HG03439 (cell line): ENCODE measurements around the gene MSI2.

Source experiments
- ATAC-seq: cut with Tn5 transposase; IDR thresholded peaks from one replicate; pipeline ENCODE4 v1.9.1; 2021; ENCODE audit warnings: mild to moderate bottlenecking, moderate library complexity; ENCODE audit not compliant: unreplicated experiment

Gene MSI2

GRCh38 chr17:57313097-57313835 lies 56.9 kb downstream of the MSI2 start:
- ATAC-seq = no peak

GRCh38 chr17:57315061-57316015 lies 59.0 kb downstream of the MSI2 start:
- ATAC-seq = no peak

DNA sequence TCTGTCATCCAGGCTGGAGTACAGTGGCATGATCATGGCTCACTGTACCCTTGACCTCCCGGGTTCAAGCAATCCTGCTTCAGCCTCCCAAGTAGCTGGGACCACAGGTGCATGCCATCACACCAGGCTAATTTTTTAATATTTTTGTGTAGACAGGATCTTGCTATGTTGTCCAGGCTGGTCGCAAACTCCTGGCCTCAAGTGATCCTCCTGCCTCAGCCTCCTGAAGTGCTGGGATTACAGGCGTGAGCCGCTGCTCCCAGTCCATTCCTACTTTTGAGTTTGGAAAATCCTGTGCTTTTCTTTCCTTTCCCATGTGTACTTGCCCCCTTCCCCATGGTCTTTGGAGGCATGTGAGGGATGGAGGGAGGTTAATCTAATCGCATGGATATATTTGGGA lies 60.0 kb downstream of the MSI2 start:
- ATAC-seq = no peak

DNA sequence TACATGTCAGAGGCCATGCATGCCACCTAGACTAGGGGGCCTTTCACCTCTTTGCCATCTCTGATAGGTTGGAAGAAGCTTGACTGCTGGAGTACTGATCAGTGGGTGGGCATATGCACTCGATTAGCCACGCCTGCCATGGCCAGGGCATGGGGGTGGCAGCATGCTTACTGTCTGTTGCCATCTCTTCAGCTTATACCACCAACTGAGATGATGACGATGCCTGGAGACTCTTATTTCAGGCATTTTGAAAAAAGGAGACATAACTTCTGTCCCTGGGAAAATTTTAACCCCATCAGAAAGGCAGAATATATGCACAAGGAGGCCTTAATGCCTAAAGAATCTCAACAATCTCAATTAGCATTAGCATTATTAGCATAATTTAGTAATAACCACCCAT lies 60.8 kb downstream of the MSI2 start:
- no peak for ATAC-seq

GRCh38 chr17:57318913-57319312 lies 62.6 kb downstream of the MSI2 start:
- no peak for ATAC-seq

- ATAC-seq = no peak
Observed at GRCh38 chr17:57319806-57320205, 63.5 kb downstream of the MSI2 start.

GRCh38 chr17:57323391-57323790 lies 67.1 kb downstream of the MSI2 start:
- no peak for ATAC-seq

DNA sequence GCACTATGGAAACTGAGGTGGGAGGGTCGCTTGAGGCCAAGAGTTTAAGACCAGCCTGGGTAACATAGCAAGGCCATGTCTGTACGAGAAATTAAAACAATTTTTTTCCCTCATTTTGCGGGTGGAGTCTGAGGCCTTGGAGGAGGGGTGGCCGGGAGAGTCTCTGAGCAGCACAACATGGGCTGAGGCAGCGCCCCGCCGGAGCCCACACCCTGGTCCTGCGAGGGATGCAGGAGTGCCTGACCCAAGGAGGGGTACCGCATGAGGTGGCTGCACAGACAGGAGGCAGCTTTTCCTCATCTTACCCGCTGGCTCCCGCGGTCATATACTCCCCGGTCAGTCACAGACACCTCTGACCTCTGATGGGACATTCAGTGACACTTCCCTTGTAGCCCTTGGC lies 67.7 kb downstream of the MSI2 start:
- ATAC-seq = no peak

GRCh38 chr17:57324631-57325030 lies 68.3 kb downstream of the MSI2 start:
- no peak for ATAC-seq

DNA sequence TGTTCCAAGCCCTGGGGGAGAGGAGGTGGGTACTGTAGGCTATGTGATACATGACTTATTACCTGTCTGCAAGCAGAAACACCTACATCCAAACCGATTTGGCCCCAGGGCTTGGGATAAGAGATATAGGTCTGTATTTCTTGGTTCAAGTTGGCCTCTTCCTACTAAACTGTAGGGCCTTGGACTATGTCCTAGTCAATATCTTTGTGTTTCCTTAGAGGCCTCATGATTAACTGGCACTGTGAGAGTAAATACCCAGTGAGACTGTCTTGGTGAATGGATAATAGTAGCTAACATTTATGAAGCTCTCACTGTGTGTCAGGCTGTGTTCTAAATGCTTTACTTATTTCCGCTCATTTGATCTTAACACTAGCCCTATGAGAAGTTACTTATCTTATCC lies 70.0 kb downstream of the MSI2 start:
- ATAC-seq = no peak

DNA sequence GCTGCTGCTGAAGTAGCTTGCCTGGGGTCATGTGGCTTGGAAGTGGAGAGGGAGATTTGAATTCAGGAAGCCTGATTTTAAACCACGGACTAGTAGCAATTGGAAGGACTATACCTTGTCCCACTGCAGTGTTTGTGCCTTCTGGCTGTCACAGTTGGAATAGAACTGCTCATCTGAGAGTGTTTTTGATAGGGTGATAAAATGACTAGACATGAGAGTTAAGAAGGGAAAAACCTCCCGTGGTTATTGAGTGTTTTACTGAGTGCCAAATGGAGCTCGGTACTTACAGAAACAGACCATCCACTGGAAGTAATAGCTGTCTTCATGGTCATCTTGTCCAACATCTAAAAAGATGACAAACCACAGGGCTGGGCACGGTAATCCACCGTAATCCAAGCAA lies 70.4 kb downstream of the MSI2 start:
- ATAC-seq = no peak

DNA sequence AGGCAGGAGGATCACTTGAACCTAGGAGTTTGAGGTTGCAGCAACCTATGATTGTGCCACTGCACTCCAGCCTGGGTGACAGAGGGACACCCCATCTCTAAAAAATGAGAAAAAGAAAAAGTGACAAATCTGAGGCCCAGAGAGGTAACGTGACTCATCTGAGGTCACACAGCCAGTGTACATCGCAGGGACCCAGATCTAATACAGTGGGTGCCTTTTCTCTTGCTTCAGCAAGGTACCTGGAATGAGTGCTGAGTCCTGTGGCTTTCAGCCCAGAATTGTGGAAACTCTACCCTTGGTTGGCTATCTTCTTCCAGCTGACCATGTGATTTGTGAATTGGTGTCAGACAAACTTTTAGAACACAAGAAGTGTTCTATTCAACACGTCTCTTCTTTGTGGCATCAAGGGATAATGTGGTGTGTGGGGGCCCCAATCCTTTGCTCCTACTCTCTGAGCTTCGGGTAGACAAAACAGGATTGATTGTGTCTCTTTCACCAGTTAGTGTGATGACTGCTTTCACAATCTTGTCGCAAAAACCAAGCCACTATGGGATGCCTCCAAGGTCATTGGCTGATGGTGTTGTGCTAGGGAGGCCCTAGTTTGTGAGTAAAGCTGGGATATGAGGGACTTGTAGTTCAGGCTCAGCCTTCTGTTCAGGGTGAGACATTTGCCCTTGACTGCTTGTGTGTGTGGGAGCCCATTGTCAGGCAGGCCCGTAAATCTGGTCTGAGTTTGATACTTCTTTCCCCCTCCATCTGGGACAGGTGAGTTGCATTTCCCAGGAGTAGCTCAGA lies 71.0 kb downstream of the MSI2 start:
- no peak for ATAC-seq

- ATAC-seq = no peak
Observed at GRCh38 chr17:57328109-57328882, 72.0 kb downstream of the MSI2 start.

DNA sequence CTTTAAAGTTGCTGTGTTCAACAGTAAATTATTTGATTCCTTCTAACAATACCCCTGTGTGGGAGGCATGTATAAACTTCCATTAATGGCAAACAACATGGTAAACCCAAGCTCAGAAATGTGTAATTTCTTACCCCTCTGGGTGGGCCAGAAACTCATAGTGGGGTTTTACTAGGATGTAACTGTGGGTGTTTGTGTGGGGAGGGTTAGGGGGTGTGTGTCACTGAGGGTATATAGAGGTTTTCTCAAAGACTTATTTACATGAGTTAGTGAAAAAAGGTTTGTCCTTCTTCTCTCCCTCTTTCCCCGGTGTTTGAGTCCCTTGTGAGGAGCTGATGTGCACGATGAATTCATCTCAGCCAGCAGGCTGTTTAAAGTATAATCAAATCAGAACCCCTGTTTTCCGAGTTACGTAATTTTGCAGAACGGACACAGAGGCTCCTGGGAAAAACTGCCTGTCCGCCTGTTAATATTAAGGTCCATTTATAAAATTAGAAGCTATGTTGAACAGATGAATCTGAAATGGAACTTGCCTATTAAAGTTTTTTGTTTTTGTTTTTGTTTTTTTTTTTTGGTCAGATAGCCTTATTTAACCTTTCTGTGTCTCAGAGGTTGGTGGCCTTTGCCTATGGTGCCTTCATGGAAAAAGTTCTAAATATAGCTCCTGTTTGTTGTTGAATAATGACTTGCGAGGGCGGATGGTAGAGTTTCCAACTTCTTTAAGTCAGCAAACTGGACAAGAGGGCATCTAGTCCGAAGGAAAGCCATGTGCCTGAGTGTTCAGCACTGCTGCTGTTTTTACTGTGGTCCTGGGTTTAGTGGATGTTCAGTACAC lies 73.3 kb downstream of the MSI2 start:
- no peak for ATAC-seq

DNA sequence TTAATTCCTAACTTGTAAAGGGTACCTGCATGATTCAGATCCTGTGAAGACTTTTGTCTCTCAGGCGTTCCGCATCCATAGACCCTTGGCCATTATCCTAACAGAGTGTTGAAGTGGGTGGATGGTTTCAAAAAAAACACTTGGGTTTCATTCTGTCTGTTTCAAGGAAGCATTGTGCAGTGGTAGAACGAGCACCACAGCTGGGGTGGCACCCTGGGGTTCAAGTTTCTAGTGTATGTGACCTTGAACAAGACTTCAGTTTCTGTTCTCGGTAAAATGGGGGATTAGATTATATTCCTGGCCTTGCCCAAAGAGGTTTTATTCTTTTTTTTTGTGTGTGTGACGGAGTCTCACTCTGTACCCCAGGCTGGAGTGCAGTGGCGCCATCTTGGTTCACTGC lies 74.3 kb downstream of the MSI2 start:
- no peak for ATAC-seq

- no peak for ATAC-seq
Observed at GRCh38 chr17:57331423-57331822, 75.1 kb downstream of the MSI2 start.

- ATAC-seq = no peak
Observed at GRCh38 chr17:57332501-57332900, 76.2 kb downstream of the MSI2 start.

DNA sequence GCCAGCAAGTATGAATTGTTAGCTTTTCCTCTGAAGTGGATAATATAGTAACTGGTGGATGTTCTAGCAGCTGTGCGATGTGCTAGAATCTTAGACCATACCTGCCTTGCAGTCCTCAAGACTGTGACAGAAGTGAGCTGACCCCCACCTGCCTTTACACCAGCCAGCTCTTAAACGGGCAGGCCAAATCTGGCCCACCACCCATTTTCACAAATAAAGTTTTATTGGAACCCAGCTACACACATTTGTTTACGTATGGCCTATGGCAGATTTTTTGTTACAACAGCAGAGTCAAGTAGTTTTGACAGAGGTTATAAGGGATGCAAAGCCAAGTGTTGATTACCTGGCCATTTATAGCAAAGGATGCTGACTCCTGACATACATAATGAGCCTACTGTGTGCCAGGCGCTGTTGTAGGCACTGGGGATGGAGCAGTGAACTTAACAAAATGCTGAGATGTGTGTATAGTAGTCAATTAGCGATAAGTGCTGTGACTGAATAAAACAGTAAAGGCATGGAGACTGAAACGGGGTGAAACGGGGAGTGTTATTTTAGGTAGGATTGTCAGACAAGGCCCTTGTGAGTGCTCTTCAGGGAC lies 79.0 kb downstream of the MSI2 start:
- ATAC-seq = no peak

- ATAC-seq = no peak
Observed at GRCh38 chr17:57337390-57337789, 81.1 kb downstream of the MSI2 start.
